H1 (cell line): ENCODE results near the gene RSF1. TPM values are rescaled to one million over a fixed set of nuclear protein-coding genes. Genes with fewer than 3 reads are reported as not detected.

ENCODE experiments used
- BRCA1 ChIP-seq: IDR thresholded peaks from 2 replicates; pipeline ENCODE4 v1.6.1; 2012; ENCODE audit warnings: low read depth, low read length, improper control_type of control experiment
- polyA plus RNA-seq, 7 experiments: library from polyadenylated mRNA; depleted of rRNA in 3 of 7; stranded (reverse) in 5 of 7; unstranded in 2 of 7; fragments of >200 nt in 5 of 7; fragments of 200-250 nt in 2 of 7; gene quantifications; 1 replicate in 5 of 7; 2 replicates in 1 of 7; 4 replicates in 1 of 7; pipeline versions ENCODE4 v1.2.1 to v1.2.3, GENCODE V29; 2011 to 2013; ENCODE audit warnings: missing spikeins in 2 of 7, mixed read lengths in 2 of 7
- total RNA-seq: library from RNA; stranded (reverse); fragmentation: NEBNext Ultra II Directional; extraction: Animal tissue kit (Norgen Biotek cat#: 25700); gene quantifications from 2 replicates; pipeline ENCODE4 v1.2.1, GENCODE V29; 2021

RSF1 gene
- total and polyA plus RNA-seq, 2 of the 8 experiments (the other 6 are each of a cell fraction or from before 2014, with no cell fraction given): 17.8 to 87.9 TPM

- TF ChIP-seq BRCA1: no peak
- TF ChIP-seq, all 59 proteins: peak for 0
Measured at GRCh38 chr11:77658213-77659013, 162.1 kb downstream of the RSF1 start (continued).
